ENCODE data around the gene ZDHHC3. TPM values are rescaled to one million over a fixed set of nuclear protein-coding genes. Genes with fewer than 3 reads are reported as not detected.

ZDHHC3 gene
- total and polyA plus RNA-seq, 8 donors: 86.8 to 134 (median 123) TPM

- H3K27me3 ChIP-seq: no peaks in the 10 kb centered on the region
- TF ChIP-seq CTCF (IDR thresholded peaks at IDR 0.05): no peak
- intact Hi-C loops (cut with DNase I): no loop called here
- no peak for ATAC-seq
- H3K27ac ChIP-seq: no peak overlapping the region
- peaks cover 0 to 84% of the 10 kb centered on the region in 2 donors for H3K36me3 ChIP-seq
- no peak for DNase-seq
- H3K9me3 ChIP-seq: no peaks in the 10 kb centered on the region
- H3K4me1 ChIP-seq: no peaks in the 10 kb centered on the region
- H3K4me3 ChIP-seq: no peak overlapping the region
Measured at GRCh38 chr3:45001738-45002137, 25.8 kb upstream of the ZDHHC3 start.

DNA sequence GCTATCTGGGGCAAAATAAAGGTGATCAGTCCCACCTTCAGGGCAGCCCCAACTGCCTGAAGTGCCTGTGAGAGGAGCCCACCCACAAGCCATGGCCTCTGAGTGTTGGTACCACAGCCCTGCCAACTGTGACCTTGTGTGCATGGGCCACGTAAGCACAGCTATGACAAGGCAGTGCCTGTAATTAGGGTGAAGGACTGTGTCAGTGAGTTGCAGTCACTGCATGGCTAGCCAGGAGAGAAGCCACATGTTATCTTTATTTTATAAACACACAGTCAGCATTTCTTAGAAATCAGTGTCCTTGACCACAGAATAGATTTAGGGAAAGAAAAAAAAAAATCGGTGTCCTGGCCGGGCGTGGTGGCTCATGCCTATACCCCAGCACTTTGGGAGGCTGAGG is 24.8 kb upstream of the ZDHHC3 start:
- intact Hi-C loops (cut with DNase I): no loop called here
- peaks cover 0 to 87% of the 10 kb centered on the region in 2 donors for H3K36me3 ChIP-seq
- DNase-seq (no peak), ATAC-seq (no peak)
- H3K27ac ChIP-seq: no peak overlapping the region
- no peaks in the 10 kb centered on the region for H3K9me3 ChIP-seq
- no peak for TF ChIP-seq CTCF (IDR thresholded peaks at IDR 0.05)
- H3K27me3 ChIP-seq: no peaks in the 10 kb centered on the region
- H3K4me1 ChIP-seq: peaks cover 2 to 3% of the 10 kb centered on the region in 2 donors
- no peak overlapping the region for H3K4me3 ChIP-seq

DNA sequence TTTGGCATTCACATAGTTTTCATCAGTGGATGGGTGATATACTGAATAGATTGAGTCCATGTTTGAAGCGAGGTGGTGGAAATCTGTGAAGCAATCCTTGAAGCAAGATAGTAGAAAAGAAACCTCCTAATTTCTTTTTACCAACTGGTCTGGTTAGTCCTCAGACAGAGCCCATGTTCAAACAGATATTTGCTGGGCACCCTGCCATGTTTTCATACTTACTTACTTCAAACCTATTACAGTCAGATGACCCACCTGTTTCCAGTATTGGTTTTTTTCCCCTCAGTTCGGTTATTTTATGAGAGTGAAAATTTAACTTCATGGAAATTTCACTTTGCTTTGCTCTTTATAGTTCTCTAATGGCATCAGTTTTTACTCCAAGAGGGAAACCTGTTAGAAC is 23.8 kb upstream of the ZDHHC3 start:
- DNase-seq (peak in 1 of 4 donors; percentile 60), ATAC-seq (peak; percentile 63)
- peaks cover 4 to 13% of the 10 kb centered on the region in 2 donors for H3K4me1 ChIP-seq
- H3K27me3 ChIP-seq: no peaks in the 10 kb centered on the region
- H3K27ac ChIP-seq: no peak overlapping the region
- H3K36me3 ChIP-seq: peaks cover 0 to 76% of the 10 kb centered on the region in 2 donors
- no peak overlapping the region for H3K4me3 ChIP-seq
- H3K9me3 ChIP-seq: no peaks in the 10 kb centered on the region
- intact Hi-C loops (cut with DNase I): no loop called here
- no peak for TF ChIP-seq CTCF (IDR thresholded peaks at IDR 0.05)

DNA sequence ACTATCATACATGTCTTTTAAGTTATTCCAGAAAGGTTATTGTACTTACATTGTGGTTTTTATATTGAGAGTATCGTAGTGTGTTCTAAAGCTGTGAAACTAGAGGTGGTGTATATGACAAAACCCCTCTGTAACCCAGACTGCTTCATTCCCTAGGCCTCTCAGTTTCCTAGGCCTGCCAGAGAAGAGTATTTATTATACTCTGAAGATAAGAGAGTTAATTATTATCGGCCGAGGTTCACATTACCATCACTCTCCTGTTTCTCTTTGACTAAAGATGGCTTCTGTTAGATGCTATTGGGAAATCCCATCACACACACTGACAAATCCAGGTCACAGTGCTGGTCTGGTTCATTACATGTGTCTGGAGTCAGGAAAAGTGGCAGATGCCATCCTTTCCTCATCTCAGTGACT is 20.6 kb upstream of the ZDHHC3 start:
- Histone ChIP-seq H3K4me1 (peaks cover 8 to 31% of the 10 kb centered on the region in 2 donors), H3K27ac (no peak overlapping the region), H3K36me3 (peaks cover 0 to 61% of the 10 kb centered on the region in 2 donors), H3K27me3 (no peaks in the 10 kb centered on the region), H3K4me3 (no peak overlapping the region), H3K9me3 (no peaks in the 10 kb centered on the region)
- no peak for TF ChIP-seq CTCF (IDR thresholded peaks at IDR 0.05)
- intact Hi-C loops (cut with DNase I): no loop called here
- DNase-seq (peak in 1 of 4 donors; percentile 19), ATAC-seq (no peak)

GRCh38 chr3:44995142-44995770 is 19.3 kb upstream of the ZDHHC3 start:
- no peak for TF ChIP-seq CTCF (IDR thresholded peaks at IDR 0.05)
- peaks cover 8 to 31% of the 10 kb centered on the region in 2 donors for H3K4me1 ChIP-seq
- no peaks in the 10 kb centered on the region for H3K9me3 ChIP-seq
- H3K36me3 ChIP-seq: peaks cover 0 to 58% of the 10 kb centered on the region in 2 donors
- no peaks in the 10 kb centered on the region for H3K27me3 ChIP-seq
- intact Hi-C loops (cut with DNase I): no loop called here
- ATAC-seq (peak; percentile 50), DNase-seq (peak in 2 of 4 donors; percentile 64 to 84)
- H3K27ac ChIP-seq: peak overlapping the region in 1 of 2 donors; percentile 20
- no peak overlapping the region for H3K4me3 ChIP-seq

Measured in left lung (tissue), 10 donors.